HG03354 (cell line): ENCODE measurements around the gene CIC.
A peak's percentile ranks its signal among the peaks of the same experiment; 100 is the strongest.

ENCODE experiments used
- ATAC-seq: cut with Tn5 transposase; IDR thresholded peaks from one replicate; pipeline ENCODE4 v1.9.1; 2021; ENCODE audit warnings: mild to moderate bottlenecking; ENCODE audit not compliant: unreplicated experiment, poor library complexity, severe bottlenecking

Gene CIC

GRCh38 chr19:42242512-42243409, 26.3 kb upstream of the CIC start, which contains the start of gene GSK3A:
TSS of gene GSK3A (minus strand) at chr19:42242602. CDS start at chr19:42242465, 137 bp downstream.
- ATAC-seq: peak; percentile 73

- peak; percentile 42 for ATAC-seq
These were observed 24.5 kb upstream of the CIC start for GRCh38 chr19:42244347-42245220.

GRCh38 chr19:42245231-42245630, 23.8 kb upstream of the CIC start:
- ATAC-seq: no peak

DNA sequence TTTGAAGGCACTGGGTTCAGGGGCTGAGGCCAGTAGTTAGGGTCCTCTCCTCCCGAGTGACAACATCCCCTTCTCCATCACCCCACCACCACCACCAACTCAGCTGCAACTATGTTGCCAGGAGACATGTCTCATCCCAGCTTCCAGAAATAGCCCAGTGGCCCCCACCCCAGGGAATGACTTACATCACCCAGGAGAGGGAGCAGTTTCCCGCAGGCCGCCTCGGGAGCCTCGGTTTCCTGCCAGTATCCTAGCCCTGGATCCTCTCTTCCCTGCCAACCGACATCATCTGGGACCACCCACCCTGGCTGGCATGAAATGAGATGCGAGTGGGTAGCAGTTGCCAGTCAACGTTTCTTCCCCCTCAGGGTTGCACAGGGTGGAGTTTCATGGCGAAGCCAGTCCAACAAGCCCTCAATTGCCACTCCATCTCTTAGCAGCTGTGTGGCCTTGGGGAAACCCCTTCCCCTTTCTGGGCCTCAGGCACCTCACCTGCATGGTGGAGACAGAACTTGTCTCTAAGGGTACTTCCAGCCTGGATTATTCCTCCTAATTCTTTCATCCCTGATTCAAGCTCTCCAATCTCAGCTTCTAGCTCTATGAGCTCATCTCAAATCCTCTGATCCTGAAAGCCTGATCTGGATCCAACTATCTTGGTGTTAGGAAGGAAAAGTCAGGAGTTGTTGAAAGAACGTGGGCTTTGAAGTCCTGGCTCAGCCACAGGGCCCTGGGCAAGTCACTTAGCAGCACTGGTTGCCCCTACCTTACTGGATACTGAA, 22.7 kb upstream of the CIC start:
- no peak for ATAC-seq

GRCh38 chr19:42246922-42247639, 22.0 kb upstream of the CIC start:
- ATAC-seq: no peak

- ATAC-seq: no peak
These were observed 21.3 kb upstream of the CIC start for GRCh38 chr19:42247640-42248199.

DNA sequence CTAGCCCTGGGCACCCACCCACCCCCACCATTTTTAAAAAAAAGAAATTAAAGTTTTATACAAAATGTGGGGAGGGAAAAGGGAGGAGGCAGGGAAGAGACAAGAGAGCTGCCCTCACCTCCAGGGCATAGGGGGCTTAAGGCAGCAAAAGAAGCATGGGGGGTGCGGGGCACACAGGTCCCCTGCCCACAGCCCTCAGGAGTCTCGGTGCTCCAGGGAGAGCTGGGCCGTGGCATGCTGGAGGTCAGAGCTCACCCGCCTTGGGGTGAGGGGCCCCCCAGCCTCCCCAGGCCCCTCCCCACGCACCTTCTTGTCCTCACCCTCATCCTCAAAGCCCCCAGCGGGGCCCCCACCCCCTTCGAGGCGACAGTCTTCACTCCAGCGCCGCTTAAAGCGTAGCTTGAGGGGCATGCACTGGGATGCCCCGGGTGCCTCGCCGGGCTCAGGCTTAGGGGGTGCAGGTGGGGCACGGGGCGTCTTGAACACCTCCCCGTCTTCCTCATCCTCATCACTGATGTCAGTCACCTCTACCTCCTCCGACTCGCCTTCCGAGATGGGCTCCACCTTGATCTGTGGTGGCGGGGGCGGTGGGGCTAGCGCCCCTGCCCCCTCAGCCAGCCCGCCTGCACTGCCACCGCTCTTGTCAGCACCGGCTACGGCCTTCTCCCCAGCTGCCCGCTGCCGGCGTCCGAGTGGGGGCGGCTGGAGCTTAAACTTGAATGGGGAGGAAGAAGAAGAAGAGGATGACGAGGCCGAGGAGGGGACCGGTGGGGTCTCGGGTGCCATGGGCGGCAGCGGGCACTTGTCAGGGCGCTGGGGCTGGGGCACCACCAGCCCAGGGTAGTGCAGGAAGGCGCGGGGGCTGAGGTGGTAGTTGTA, 20.5 kb upstream of the CIC start:
- ATAC-seq: no peak

- ATAC-seq: no peak
These were observed 19.8 kb upstream of the CIC start for GRCh38 chr19:42249149-42249750.

- ATAC-seq: no peak
These were observed 19.3 kb upstream of the CIC start for GRCh38 chr19:42249769-42250168.

GRCh38 chr19:42250183-42250665, 18.8 kb upstream of the CIC start:
- no peak for ATAC-seq

GRCh38 chr19:42250666-42251531, 18.2 kb upstream of the CIC start:
- ATAC-seq: no peak

- no peak for ATAC-seq
These were observed 17.3 kb upstream of the CIC start for GRCh38 chr19:42251572-42252358.

- ATAC-seq: no peak
These were observed 16.4 kb upstream of the CIC start for GRCh38 chr19:42252365-42253244.

DNA sequence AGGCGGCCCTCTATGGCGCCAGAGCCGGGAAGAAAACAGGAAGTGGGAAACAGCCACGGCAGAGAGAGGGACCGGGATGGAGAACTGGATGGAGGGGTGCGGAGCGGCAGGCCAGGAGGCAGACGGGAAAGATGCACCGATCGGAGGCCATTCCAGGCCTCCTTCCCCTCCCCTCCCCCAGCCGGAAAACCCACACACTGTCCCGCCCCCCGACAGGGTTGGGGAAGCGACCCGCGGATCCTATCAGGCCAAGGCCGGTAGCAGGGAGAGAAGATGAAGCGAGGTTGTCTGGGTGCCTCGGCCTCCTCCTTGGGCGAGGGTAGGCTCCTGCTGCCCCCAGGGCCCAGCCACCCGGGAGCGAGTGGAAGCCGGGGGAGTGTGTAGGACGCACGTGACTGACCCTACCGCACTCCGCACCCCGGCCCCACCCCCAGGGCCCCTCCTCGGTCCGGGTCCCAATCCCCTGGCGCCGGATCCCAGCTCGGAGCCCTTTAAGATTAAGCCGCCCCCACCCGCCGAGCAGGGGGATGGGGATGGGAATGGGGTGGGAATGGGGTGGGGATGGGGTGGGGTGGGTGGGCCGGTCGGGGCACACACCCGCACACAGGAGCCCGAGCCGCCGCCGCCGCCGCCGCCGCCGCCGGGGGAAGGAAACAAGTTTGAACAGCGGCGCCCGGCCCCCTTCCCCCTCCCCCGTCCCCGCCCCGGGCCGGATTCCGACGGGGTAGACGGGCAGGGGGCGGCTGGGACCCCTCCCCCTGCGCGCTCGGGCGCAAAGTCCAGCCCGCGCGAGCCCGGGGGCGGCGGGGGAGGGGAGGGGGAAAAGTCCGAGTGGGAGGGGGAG, 15.6 kb upstream of the CIC start:
- no peak for ATAC-seq
